ENCODE measurements around the gene STK24.

GRCh38 chr13:98543378-98544103, 33.4 kb downstream of the STK24 start:
- TF ChIP-seq CTCF (IDR thresholded peaks at IDR 0.05; ENCODE audit: low read depth, low read length, poor library complexity, severe bottlenecking) (no peak), EZH2phosphoT487 (IDR thresholded peaks at IDR 0.05; ENCODE audit: borderline replicate concordance, low read length) (no peak)
